ENCODE data around the gene SIPA1L2. TPM values are rescaled to one million over a fixed set of nuclear protein-coding genes. Genes with fewer than 3 reads are reported as not detected.

The SIPA1L2 gene
- total RNA-seq, 1 donor from 2014 or later: 14.5 TPM

GRCh38 chr1:232594768-232595698 is 34.9 kb downstream of the SIPA1L2 start:
- H3K4me3 Mint-ChIP-seq (ENCODE audit: unreplicated experiment): no peak overlapping the region
- no peak for DNase-seq (ENCODE audit: extremely low spot score, unreplicated experiment)
- H3K27ac Mint-ChIP-seq (ENCODE audit: unreplicated experiment): no peak overlapping the region
- no peaks in the 10 kb centered on the region for H3K27me3 Mint-ChIP-seq (ENCODE audit: unreplicated experiment)
- H3K36me3 Mint-ChIP-seq (ENCODE audit: unreplicated experiment): peaks cover 5% of the 10 kb centered on the region
- H3K9me3 Mint-ChIP-seq (ENCODE audit: unreplicated experiment): no peaks in the 10 kb centered on the region
- no peak for TF ChIP-seq CTCF (IDR thresholded peaks at IDR 0.05)
- peaks cover 41% of the 10 kb centered on the region for H3K4me1 Mint-ChIP-seq (ENCODE audit: unreplicated experiment)

GRCh38 chr1:232593717-232594502 is 36.0 kb downstream of the SIPA1L2 start:
- Mint-ChIP-seq H3K27ac (ENCODE audit: unreplicated experiment) (peak overlapping the region; percentile 15), H3K4me3 (ENCODE audit: unreplicated experiment) (no peak overlapping the region), H3K36me3 (ENCODE audit: unreplicated experiment) (peaks cover 6% of the 10 kb centered on the region), H3K27me3 (ENCODE audit: unreplicated experiment) (no peaks in the 10 kb centered on the region), H3K9me3 (ENCODE audit: unreplicated experiment) (no peaks in the 10 kb centered on the region), H3K4me1 (ENCODE audit: unreplicated experiment) (peaks cover 40% of the 10 kb centered on the region)
- no peak for DNase-seq (ENCODE audit: extremely low spot score, unreplicated experiment)
- TF ChIP-seq CTCF (IDR thresholded peaks at IDR 0.05): no peak

GRCh38 chr1:232591344-232591743 is 38.6 kb downstream of the SIPA1L2 start:
- H3K36me3 Mint-ChIP-seq (ENCODE audit: unreplicated experiment): peaks cover 5% of the 10 kb centered on the region
- H3K27ac Mint-ChIP-seq (ENCODE audit: unreplicated experiment): no peak overlapping the region
- no peak overlapping the region for H3K4me3 Mint-ChIP-seq (ENCODE audit: unreplicated experiment)
- TF ChIP-seq CTCF (IDR thresholded peaks at IDR 0.05): no peak
- H3K4me1 Mint-ChIP-seq (ENCODE audit: unreplicated experiment): peaks cover 38% of the 10 kb centered on the region
- DNase-seq (ENCODE audit: extremely low spot score, unreplicated experiment): no peak
- no peaks in the 10 kb centered on the region for H3K9me3 Mint-ChIP-seq (ENCODE audit: unreplicated experiment)
- H3K27me3 Mint-ChIP-seq (ENCODE audit: unreplicated experiment): no peaks in the 10 kb centered on the region

- DNase-seq (ENCODE audit: extremely low spot score, unreplicated experiment): no peak
- Mint-ChIP-seq H3K27me3 (ENCODE audit: unreplicated experiment) (no peaks in the 10 kb centered on the region), H3K4me1 (ENCODE audit: unreplicated experiment) (peaks cover 39% of the 10 kb centered on the region), H3K27ac (ENCODE audit: unreplicated experiment) (peak overlapping the region; percentile 58), H3K4me3 (ENCODE audit: unreplicated experiment) (no peak overlapping the region), H3K9me3 (ENCODE audit: unreplicated experiment) (no peaks in the 10 kb centered on the region), H3K36me3 (ENCODE audit: unreplicated experiment) (peaks cover 5% of the 10 kb centered on the region)
- TF ChIP-seq CTCF (IDR thresholded peaks at IDR 0.05): no peak
Measured at GRCh38 chr1:232590744-232591082, 39.2 kb downstream of the SIPA1L2 start.

Data from osteocyte (in vitro differentiated cells).